HFF-Myc (cell line): ENCODE results near the gene AK4.

ENCODE experiments used
- DNase-seq: peaks from one replicate; pipeline ENCODE4 v3.0.0-alpha.2; 2011; ENCODE audit warnings: low read depth; ENCODE audit errors: extremely low read depth
- H3K4me3 ChIP-seq: replicated peaks from 2 replicates; pipeline ENCODE4 v1.5.1; 2011; ENCODE audit warnings: low read depth, mild to moderate bottlenecking, control low read depth, low read length
- TF ChIP-seq, protein P1 (sequence below): IDR thresholded peaks from 2 replicates; pipeline ENCODE4 v1.5.1; 2012; ENCODE audit warnings: mild to moderate bottlenecking, low read depth, low read length, control low read depth; ENCODE audit errors: missing control alignments

The AK4 gene

DNA sequence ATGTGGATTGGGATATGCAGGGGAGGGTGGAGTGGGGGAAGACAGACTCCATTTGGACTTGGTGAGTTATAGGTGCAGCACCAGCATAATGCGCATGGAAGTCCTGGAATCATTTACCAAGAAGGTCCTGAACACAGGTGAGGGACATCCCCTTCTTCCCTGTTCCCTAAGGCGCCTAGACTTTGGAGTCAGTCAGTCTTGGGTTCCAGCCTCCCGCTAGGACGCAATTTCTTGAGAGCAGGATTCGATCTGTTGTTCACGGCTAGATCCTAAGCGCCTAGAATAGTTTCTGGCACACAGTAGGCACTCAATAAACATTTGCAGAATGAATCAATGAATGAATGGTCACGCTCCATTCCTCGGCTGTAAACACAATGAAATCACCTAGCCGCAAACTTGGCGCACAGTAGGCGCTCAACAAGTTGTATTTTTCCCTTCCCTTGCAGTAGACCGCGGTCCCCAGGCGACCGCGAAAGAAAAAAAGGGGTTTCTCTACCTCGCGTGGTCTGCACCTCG is 1.0 kb upstream of the AK4 start:
- peak overlapping the region; percentile 66 for H3K4me3 ChIP-seq
- TF ChIP-seq, protein P1, sequence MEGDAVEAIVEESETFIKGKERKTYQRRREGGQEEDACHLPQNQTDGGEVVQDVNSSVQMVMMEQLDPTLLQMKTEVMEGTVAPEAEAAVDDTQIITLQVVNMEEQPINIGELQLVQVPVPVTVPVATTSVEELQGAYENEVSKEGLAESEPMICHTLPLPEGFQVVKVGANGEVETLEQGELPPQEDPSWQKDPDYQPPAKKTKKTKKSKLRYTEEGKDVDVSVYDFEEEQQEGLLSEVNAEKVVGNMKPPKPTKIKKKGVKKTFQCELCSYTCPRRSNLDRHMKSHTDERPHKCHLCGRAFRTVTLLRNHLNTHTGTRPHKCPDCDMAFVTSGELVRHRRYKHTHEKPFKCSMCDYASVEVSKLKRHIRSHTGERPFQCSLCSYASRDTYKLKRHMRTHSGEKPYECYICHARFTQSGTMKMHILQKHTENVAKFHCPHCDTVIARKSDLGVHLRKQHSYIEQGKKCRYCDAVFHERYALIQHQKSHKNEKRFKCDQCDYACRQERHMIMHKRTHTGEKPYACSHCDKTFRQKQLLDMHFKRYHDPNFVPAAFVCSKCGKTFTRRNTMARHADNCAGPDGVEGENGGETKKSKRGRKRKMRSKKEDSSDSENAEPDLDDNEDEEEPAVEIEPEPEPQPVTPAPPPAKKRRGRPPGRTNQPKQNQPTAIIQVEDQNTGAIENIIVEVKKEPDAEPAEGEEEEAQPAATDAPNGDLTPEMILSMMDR: no peak
- no peak for DNase-seq

- TF ChIP-seq, protein P1: no peak
- DNase-seq: no peak
- H3K4me3 ChIP-seq: peak overlapping the region; percentile 66
Measured at GRCh38 chr1:65147424-65148177, 402 bp upstream of the AK4 start.

- no peak for DNase-seq
- TF ChIP-seq, protein P1: no peak
- H3K4me3 ChIP-seq: peak overlapping the region; percentile 66
Measured at GRCh38 chr1:65148548-65149350, 746 bp downstream of the AK4 start.

DNA sequence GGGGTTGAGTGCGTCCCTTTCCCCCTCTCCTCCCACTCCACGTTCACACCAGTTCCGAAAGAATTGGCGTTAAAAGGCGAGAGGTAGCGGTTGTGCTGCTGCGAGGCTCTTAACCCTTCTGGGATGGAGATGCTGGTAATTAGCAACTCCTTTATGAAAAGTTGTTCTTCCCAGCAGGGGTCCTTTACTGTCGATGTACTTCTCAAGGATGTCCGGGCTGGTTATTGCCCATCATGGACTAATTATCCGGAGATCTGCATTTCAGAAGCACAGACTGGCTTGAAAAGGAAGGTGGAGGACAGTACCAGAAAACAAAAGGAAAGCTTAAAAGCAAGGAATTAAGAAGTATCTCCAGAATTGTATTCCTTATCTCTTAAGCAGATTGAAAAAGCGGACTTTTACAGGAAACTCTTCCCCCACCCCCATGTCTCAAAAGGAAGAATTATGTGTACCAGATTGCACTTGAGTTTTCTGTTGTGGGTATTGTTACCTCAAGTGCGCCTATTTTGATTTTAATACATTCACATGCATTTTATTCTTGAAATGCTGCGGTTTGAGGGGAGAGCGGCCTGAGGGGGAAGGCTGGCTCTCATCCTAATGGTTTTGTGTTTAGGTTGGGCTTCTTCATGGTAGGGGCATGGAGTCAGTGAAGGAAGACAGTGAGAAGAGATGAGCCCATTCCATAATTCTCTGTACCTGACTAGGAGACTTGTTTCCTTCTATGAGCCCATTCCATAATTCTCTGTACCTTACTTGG is 1.5 kb downstream of the AK4 start:
- peak overlapping the region; percentile 66 for H3K4me3 ChIP-seq
- TF ChIP-seq, protein P1: no peak
- DNase-seq: no peak

GRCh38 chr1:65150108-65150463 is 2.1 kb downstream of the AK4 start:
- no peak for DNase-seq
- TF ChIP-seq, protein P1: no peak
- no peak overlapping the region for H3K4me3 ChIP-seq

DNA sequence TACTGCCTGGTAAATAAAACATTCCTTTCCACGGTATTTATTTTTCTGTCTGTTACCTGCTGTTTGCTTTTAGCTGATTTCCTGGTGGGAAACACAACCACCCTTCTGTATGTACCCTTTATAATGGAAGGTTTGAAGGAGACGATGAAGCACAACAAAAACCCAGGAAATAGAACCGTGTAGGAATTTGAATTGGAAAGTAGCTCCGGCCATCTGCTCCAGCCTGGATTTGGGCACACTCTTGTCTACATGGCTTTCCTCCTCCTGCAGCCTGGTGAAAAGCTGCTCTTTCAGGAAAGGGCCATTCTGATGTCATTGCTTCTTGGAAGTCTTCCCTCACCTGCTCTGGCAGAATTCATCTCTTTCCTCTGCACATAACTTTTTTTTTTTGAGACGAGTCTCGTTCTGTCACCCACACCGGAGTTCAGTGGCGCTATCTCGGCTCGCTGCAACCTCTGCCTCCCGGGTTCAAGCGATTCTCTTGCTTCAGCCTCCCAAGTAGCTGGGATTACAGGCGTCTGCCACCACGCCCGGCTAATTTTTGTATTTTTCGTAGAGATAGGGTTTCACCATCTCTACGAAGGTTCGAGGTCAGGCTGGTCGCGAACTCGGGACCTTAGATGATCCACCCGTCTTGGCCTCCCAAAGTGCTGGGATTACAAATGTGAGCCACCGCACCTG is 2.7 kb downstream of the AK4 start:
- no peak overlapping the region for H3K4me3 ChIP-seq
- TF ChIP-seq, protein P1: no peak
- DNase-seq: no peak
